ENCODE measurements around the gene MIEN1. TPM values are rescaled to one million over a fixed set of nuclear protein-coding genes. Genes with fewer than 3 reads are reported as not detected.

MIEN1 gene
- total and polyA plus RNA-seq, 2 of the 13 experiments (the other 11 are each of a cell fraction or from before 2014, with no cell fraction given) = 40.6 to 56.6 TPM

DNA sequence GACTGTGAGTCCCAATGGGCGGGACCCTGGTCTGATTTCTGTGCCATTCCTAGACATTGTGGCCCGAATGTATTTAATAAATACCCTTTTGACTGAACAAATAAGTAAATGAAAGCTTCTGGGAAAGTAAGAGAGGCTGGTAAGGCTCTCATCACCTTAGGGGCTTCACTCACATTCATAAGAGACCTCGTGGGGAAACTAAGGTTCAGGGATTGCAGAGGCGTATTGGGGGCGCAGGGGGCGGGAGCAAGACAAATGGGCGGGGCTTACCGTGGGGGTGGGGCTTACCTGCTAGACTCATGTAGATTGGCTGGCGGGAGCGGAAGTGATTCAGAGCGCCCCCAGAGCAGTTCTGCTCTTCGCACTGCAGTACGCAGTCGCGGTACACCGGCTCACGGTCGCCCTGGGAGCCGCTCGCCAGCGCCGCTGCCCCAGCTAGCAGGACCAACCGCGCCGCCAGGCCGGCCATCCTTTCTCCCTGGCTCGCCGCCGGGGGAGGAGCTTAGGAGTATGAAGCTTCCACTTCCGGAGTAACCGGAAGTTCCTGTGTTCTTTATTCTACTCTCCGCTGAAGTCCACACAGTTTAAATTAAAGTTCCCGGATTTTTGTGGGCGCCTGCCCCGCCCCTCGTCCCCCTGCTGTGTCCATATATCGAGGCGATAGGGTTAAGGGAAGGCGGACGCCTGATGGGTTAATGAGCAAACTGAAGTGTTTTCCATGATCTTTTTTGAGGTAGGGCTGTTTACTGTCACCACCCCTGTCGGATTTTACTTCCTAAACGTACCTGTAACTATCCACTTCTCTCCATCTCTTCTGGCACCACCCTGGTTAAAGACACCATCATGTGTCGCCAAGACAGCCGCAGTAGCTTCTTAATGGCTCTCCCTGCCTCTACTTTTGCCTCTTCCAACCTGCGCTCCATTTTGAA lies 42.5 kb downstream of the MIEN1 start, which contains the start of gene PGAP3 (continued):
- TF ChIP-seq, protein P1, sequence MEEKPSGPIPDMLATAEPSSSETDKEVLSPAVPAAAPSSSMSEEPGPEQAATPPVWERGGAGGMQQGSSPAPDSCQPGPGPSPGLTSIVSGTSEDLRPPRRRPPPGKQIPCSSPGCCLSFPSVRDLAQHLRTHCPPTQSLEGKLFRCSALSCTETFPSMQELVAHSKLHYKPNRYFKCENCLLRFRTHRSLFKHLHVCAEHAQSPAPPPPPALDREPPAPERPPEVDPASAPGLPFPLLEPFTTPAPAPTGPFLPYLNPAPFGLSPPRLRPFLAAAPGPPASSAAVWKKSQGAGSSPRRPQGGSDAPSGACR (CRISPR knock-in tag; IDR thresholded peaks at IDR 0.05) = peak; percentile 26; the same call in 1 of the 2 replicates
- no peak for TF ChIP-seq ZFAT (CRISPR knock-in tag; conservative IDR thresholded peaks at IDR 0.05)
- no peak for TF ChIP-seq MBD4 (IDR thresholded peaks at IDR 0.05; ENCODE audit: borderline replicate concordance, low read length)
- TF ChIP-seq, protein P2, sequence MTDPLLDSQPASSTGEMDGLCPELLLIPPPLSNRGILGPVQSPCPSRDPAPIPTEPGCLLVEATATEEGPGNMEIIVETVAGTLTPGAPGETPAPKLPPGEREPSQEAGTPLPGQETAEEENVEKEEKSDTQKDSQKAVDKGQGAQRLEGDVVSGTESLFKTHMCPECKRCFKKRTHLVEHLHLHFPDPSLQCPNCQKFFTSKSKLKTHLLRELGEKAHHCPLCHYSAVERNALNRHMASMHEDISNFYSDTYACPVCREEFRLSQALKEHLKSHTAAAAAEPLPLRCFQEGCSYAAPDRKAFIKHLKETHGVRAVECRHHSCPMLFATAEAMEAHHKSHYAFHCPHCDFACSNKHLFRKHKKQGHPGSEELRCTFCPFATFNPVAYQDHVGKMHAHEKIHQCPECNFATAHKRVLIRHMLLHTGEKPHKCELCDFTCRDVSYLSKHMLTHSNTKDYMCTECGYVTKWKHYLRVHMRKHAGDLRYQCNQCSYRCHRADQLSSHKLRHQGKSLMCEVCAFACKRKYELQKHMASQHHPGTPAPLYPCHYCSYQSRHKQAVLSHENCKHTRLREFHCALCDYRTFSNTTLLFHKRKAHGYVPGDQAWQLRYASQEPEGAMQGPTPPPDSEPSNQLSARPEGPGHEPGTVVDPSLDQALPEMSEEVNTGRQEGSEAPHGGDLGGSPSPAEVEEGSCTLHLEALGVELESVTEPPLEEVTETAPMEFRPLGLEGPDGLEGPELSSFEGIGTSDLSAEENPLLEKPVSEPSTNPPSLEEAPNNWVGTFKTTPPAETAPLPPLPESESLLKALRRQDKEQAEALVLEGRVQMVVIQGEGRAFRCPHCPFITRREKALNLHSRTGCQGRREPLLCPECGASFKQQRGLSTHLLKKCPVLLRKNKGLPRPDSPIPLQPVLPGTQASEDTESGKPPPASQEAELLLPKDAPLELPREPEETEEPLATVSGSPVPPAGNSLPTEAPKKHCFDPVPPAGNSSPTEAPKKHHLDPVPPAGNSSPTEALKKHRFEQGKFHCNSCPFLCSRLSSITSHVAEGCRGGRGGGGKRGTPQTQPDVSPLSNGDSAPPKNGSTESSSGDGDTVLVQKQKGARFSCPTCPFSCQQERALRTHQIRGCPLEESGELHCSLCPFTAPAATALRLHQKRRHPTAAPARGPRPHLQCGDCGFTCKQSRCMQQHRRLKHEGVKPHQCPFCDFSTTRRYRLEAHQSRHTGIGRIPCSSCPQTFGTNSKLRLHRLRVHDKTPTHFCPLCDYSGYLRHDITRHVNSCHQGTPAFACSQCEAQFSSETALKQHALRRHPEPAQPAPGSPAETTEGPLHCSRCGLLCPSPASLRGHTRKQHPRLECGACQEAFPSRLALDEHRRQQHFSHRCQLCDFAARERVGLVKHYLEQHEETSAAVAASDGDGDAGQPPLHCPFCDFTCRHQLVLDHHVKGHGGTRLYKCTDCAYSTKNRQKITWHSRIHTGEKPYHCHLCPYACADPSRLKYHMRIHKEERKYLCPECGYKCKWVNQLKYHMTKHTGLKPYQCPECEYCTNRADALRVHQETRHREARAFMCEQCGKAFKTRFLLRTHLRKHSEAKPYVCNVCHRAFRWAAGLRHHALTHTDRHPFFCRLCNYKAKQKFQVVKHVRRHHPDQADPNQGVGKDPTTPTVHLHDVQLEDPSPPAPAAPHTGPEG (CRISPR knock-in tag; IDR thresholded peaks at IDR 0.05) = peak; percentile 49; the same call in 1 of the 2 replicates
- peak; percentile 54; the same call in 1 of the 2 replicates for TF ChIP-seq CBX5 (CRISPR knock-in tag; IDR thresholded peaks at IDR 0.05; ENCODE audit: borderline replicate concordance)
- TF ChIP-seq XRCC5 (optimal IDR thresholded peaks at IDR 0.05; ENCODE audit: low read length) = no peak
- TF ChIP-seq PAWR (CRISPR knock-in tag; IDR thresholded peaks at IDR 0.05; ENCODE audit: borderline replicate concordance) = no peak
- TF ChIP-seq, protein P3, sequence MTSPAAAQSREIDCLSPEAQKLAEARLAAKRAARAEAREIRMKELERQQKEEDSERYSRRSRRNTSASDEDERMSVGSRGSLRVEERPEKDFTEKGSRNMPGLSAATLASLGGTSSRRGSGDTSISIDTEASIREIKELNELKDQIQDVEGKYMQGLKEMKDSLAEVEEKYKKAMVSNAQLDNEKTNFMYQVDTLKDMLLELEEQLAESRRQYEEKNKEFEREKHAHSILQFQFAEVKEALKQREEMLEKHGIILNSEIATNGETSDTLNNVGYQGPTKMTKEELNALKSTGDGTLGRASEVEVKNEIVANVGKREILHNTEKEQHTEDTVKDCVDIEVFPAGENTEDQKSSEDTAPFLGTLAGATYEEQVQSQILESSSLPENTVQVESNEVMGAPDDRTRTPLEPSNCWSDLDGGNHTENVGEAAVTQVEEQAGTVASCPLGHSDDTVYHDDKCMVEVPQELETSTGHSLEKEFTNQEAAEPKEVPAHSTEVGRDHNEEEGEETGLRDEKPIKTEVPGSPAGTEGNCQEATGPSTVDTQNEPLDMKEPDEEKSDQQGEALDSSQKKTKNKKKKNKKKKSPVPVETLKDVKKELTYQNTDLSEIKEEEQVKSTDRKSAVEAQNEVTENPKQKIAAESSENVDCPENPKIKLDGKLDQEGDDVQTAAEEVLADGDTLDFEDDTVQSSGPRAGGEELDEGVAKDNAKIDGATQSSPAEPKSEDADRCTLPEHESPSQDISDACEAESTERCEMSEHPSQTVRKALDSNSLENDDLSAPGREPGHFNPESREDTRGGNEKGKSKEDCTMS (CRISPR knock-in tag; conservative IDR thresholded peaks at IDR 0.05) = no peak
- TF ChIP-seq SP4 (CRISPR knock-in tag; IDR thresholded peaks at IDR 0.05) = peak; percentile 78
- TF ChIP-seq, protein P4, sequence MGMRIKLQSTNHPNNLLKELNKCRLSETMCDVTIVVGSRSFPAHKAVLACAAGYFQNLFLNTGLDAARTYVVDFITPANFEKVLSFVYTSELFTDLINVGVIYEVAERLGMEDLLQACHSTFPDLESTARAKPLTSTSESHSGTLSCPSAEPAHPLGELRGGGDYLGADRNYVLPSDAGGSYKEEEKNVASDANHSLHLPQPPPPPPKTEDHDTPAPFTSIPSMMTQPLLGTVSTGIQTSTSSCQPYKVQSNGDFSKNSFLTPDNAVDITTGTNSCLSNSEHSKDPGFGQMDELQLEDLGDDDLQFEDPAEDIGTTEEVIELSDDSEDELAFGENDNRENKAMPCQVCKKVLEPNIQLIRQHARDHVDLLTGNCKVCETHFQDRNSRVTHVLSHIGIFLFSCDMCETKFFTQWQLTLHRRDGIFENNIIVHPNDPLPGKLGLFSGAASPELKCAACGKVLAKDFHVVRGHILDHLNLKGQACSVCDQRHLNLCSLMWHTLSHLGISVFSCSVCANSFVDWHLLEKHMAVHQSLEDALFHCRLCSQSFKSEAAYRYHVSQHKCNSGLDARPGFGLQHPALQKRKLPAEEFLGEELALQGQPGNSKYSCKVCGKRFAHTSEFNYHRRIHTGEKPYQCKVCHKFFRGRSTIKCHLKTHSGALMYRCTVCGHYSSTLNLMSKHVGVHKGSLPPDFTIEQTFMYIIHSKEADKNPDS (CRISPR knock-in tag; IDR thresholded peaks at IDR 0.05) = peak; percentile 99
- 0 out of 2 replicates have a peak, but pooled peaks have one; percentile 61 for TF ChIP-seq TP53 (CRISPR knock-in tag; conservative IDR thresholded peaks at IDR 0.05)
- no peak for TF ChIP-seq TBL1XR1 (IDR thresholded peaks at IDR 0.05; ENCODE audit: borderline replicate concordance, low read length, partially characterized antibody)
- TF ChIP-seq ZNF136 (CRISPR knock-in tag; IDR thresholded peaks at IDR 0.05; ENCODE audit: low read depth) = no peak
- peak; percentile 86 for TF ChIP-seq ZNF652 (CRISPR knock-in tag; IDR thresholded peaks at IDR 0.05; ENCODE audit: borderline replicate concordance, low read depth)
- TF ChIP-seq NAIF1 (CRISPR knock-in tag; IDR thresholded peaks at IDR 0.05; ENCODE audit: borderline replicate concordance) = peak; percentile 56; the same call in 1 of the 2 replicates
- TF ChIP-seq ZMYM2 (CRISPR knock-in tag; IDR thresholded peaks at IDR 0.05) = peak; percentile 26; the same call in 1 of the 2 replicates

Measured in HepG2 (cell line).